VCaP (cell line): ENCODE results near the gene ST3GAL3.

Source experiments
- H3K27ac ChIP-seq: fragments of 450-650 bp; 2 replicates; pipeline ENCODE4 v1.5.1; 2017
- CTCF ChIP-seq: fragments of 450-650 bp; conservative IDR thresholded peaks from 2 replicates; pipeline ENCODE4 v1.5.1; 2017; ENCODE audit warnings: mild to moderate bottlenecking, moderate library complexity

Gene ST3GAL3

GRCh38 chr1:43812579-43812978 lies 105.2 kb downstream of the ST3GAL3 start:
- H3K27ac ChIP-seq = no peak overlapping the region
- no peak for TF ChIP-seq CTCF

DNA sequence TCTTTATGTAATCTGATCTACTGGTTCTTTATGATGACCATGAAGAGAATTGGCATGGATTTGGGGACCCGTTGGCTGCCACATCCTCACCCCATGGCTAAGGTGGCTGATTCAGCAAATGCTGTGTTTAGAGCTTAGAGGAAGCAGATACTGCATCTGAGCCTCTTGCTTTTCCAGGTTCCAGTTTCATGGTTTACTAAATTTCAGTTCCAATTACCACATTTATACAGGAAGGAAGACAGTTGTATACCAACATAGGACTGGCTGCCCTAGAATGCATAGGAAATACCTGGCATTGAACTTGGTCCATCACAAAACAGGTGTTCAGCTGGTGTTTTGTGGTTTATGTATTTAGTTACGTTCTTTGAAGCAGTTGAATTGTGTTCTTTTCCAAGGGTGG lies 107.1 kb downstream of the ST3GAL3 start:
- TF ChIP-seq CTCF = no peak
- no peak overlapping the region for H3K27ac ChIP-seq

DNA sequence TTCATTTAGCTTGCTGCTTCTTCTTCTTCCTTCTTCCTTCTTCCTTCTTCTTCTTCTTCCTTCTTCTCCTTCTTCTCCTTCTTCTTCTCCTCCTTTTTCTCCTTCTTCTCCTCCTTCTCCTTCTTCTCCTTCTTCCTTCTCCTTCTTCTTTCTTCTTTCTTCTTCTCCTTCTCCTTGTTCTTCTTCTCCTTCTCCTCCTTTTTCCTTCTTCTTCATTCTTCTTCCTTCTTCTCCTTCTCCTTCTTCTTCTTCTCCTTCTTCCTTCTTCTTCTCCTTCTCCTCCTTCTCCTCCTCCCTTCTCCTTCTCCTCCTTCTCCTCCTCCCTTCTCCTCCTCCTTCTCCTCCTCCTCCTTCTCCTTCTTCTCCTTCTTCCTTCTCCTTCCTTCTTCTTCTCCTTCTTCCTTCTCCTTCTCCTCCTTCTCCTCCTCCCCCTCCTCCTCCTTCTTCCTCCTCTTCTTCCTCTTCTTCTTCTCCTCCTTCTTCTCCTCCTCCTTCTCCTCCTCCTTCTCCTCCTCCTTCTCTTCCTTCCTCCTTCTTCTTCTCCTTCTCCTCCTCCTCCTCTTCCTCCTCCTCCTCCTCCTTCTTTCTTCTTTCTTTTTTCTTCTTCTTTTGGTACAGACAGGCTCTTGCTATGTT lies 110.1 kb downstream of the ST3GAL3 start:
- H3K27ac ChIP-seq = no peak overlapping the region
- no peak for TF ChIP-seq CTCF

DNA sequence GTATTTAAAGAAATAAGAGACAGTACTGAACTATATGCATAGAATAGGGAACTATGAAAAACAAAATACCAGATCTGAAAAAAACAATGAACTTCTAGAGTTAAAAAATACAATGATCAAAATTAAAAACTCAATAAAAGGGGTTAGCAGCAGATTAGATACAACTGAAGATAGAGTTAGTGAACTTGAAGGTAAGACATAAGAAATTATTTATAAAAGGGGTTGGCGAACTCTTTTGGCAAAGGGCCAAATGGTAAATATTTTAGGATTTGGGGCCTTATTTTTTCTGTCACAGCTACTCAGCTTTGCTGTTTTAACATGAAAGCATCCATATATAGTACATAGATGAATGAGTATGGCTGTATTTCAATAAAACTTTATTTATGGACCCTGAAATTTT lies 111.4 kb downstream of the ST3GAL3 start:
- H3K27ac ChIP-seq = no peak overlapping the region
- TF ChIP-seq CTCF = no peak

DNA sequence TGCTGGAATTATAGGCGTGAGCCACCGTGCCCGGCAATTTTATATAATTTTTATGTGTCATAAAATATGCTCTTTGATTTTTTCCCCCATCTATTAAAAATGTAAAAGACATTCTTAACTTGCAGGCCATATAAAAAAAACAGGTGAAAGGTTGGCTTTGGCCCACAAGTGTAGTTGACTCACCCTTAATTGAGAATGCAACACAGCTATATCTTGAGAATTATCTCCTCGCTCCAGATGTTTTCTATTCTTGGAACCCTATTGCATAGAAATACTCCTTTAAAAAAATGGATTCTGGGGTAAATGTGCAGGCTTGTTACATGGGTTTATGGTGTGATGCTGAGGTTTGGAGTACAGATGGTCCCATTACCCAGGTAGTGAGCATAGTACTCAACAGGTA lies 112.0 kb downstream of the ST3GAL3 start:
- no peak overlapping the region for H3K27ac ChIP-seq
- TF ChIP-seq CTCF = no peak

GRCh38 chr1:43821471-43821870 lies 114.1 kb downstream of the ST3GAL3 start:
- H3K27ac ChIP-seq = no peak overlapping the region
- no peak for TF ChIP-seq CTCF

DNA sequence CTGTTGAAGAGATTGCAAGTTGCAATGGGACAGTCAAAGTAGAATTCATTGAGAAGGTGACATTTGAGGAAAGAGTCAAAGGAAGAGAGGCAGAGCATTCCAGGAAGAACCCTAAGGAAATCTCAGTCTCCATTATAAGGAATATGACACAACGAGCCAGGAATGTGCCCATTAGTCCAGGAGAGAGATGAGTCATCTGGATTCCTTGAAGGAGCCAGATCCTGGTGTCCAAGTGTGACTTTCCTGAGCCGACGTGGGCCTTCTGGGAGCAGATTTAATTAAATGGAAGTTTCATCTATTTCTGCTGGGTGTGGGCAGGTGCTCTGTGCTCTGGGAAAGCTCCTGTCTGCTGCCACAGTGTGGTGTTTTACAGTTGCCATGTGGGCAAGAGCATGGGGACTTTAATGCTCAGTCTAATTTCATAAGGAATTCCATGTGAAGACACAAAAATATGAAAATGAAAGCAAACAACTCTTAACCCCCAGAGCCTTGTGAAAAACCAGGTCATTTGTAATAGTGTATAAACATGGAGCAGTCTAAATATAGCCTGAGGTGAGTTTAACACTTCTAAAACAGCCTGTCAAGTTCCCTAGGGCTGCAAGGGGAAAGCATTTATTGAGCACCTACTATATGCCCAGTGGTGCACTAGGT lies 114.8 kb downstream of the ST3GAL3 start:
- TF ChIP-seq CTCF = no peak
- H3K27ac ChIP-seq = no peak overlapping the region
